GM19099 (cell line): ENCODE results near the gene TP53I13.
A peak's percentile ranks its signal among the peaks of the same experiment; 100 is the strongest.

Experiments
- POLR2A ChIP-seq: IDR thresholded peaks from 3 replicates; pipeline ENCODE4 v1.6.1; 2011; ENCODE audit warnings: low read depth; ENCODE audit not compliant: insufficient read length; ENCODE audit errors: extremely low read depth

TP53I13 gene

DNA sequence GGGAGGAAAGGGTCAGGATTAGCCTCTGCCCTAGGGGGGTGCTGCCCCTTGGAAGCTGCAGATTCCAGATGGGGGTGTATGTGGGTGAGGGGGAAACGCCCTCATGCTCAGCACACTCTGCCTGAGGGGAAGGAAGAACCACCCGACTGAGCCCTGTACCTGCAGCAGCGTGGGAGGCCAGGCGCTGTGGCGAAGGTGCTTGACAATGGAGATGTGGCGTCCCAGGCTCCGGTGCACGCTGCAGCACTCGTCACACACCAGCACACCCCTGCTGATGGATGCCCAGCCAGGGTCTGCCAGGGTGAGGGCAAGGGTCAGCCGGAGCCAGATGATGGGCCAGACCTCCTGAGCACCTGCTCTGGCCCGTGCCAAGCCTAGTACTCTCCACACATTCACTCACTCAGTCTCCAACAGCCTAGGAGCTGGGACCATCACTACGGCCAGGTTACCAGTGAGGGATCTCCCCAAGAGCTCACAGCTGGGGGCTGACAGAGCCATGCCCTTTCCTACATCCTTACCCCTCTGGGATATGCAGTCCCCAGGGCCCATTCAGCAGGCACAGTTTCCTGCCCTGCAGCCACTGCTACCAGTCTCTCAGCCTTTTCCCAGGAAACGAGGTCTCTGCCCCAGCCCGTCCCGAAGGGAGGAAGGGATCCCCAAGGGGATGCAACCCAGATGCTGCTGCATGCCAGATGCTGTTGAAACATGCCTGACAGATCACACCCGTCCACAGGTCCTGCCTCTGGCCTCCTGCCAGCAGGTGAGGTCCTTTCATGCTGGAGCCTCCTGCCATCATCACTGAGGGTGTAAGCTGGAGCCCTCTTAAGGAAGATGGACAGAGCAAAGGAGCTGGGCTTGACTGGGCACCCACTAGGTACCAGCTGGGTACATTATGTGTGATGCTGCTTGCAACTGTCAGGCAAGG lies 15.1 kb downstream of the TP53I13 start:
- TF ChIP-seq POLR2A, result no peak

DNA sequence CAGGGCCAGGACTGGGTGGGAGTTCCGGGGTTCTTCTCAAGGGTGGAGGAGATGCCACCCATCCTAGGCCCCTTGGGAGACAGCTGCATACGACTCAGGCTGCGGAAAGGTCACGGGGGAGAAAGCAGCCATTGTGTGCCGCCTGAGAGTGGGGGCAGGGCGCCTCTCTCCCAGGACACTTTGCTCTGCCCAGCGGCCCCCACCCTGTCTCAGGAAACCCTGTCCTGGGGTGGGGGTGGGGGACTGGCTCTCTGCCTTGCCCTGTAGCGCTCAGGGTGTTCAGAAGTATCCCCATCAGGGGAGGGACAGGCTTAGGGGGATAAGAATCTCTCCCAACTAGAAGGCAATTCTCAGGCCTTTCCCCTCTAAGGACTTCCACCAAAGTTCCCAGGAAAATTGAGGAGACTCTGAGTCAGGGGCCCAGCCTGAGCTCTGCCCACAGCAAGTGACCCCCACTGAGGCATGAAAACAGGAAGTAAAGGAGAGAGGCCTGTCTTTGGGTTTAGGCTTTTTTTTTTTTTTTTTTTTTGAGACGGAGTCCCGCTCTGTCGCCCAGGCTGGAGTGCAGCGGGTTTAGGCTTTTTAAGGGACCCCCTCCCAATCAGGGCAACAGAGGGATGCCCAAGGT lies 16.1 kb downstream of the TP53I13 start:
- no peak for TF ChIP-seq POLR2A

GRCh38 chr17:29585080-29585751 lies 16.7 kb downstream of the TP53I13 start:
- TF ChIP-seq POLR2A, result no peak

DNA sequence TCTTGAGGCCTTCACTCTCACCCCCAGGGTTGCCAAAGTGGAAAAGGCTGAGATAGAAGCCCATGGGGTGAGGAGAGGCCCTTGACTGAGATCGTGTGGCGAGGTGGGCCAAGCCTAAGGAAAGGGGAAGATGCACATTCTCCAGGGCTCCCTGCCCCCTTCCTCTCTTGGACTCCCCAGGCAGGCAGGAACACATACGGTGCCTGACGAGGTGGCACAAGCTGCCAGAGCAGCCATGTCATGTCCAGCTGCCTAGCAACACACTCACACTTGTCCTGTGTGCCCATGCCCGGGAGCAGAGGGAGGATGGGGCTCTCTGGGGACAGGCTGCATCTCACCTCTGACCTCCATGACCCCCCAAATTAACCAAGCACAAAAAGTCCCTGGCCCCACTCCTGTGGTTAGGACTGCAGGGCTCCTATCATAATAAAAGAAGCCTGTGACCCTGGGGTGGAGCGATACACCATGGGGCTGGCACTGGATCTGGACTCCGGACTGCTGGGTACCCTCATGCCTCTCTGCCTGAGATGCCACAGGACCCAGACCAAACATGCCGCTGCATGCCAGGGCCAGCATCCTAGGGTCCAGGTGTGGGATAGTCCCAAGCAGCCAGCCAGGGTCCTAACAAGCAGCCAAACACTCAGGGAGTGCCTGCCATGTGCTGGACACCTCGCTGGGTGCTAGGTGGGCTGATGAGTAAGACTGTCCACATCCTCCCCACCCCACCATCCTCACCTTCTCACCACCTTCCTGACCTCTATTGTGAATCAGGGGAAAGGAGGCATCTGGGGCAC lies 18.4 kb downstream of the TP53I13 start:
- TF ChIP-seq POLR2A, result no peak

GRCh38 chr17:29587591-29587990 lies 19.1 kb downstream of the TP53I13 start:
- TF ChIP-seq POLR2A, result no peak

DNA sequence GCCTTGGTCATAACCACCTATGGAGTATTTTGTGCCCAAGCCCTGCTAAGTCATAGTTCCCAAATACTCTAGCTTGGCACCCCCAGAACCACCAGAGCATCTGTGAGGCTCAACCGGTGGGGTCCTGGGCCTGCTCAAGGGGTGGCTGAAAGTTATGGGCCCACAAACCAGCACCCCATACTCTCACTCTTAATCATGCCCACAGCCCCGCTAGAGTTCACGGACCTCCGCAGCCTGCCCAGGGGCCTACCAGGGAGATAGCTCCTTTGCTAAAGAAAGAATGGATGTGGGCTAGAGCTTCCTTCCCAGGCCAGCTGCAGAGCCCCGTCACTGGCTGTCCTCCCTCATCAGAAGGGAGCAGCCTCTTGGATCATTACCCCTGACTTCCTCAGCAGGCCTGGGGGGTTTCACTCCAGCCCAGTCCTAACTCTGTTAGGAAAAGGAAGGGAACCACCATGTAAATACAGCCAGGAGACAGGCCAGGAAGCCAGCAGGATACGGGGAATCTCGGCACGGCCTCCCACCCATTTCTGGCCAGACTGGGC lies 19.6 kb downstream of the TP53I13 start:
- TF ChIP-seq POLR2A, result no peak

- no peak for TF ChIP-seq POLR2A
These were observed 20.3 kb downstream of the TP53I13 start for GRCh38 chr17:29588562-29589411.

DNA sequence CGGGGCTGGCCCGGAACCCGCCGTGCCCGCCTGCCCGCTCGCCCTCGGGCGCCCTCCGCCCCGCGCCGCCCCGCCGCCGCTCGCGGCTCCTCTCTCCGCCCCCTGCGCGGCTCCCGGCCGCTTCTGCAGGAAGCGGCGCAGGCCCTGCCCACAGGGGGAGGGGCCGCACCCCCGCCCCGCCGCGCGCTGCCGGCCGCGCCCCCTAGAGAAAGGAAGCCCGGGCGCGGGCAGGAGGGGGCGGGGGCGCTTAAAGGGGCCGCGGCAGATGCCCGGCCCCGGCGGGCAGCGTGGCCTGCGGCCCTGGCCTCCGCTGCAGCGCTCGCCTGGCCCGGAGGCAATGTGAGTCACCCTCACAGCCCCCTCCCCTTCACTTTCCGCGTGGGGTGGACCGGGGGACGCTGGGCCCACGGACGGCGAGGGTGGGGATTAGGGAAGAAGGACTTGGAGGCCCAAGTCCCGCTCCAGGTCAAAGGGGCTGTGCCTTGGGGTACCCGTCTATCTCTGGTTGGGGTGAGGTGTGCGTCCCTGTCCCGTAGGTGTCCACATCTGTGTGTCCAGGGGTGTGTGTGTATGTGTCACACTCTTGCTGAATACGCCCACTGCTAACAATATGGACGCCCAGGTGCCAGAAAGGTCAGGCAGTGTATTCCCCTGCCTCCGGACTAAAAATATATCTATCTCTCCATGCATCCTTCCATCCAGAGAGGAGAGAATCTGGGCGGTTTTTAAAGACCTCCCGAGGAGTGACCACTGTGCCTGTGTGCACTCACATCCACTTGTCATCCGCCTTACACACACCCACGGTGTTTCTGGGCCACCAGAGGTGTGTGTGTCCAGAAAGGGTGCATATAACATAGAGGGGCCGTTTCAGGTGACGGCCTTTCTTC lies 21.3 kb downstream of the TP53I13 start, which contains the start of gene GIT1:
TSS of gene GIT1 (minus strand) at position 125 of the 887 bp plus-strand sequence. CDS start 270 bp downstream, outside the sequence.
- TF ChIP-seq POLR2A, result peak; percentile 61

GRCh38 chr17:29590411-29591145 lies 22.1 kb downstream of the TP53I13 start:
- TF ChIP-seq POLR2A, result no peak

- TF ChIP-seq POLR2A, result no peak
These were observed 22.7 kb downstream of the TP53I13 start for GRCh38 chr17:29591146-29591736.

DNA sequence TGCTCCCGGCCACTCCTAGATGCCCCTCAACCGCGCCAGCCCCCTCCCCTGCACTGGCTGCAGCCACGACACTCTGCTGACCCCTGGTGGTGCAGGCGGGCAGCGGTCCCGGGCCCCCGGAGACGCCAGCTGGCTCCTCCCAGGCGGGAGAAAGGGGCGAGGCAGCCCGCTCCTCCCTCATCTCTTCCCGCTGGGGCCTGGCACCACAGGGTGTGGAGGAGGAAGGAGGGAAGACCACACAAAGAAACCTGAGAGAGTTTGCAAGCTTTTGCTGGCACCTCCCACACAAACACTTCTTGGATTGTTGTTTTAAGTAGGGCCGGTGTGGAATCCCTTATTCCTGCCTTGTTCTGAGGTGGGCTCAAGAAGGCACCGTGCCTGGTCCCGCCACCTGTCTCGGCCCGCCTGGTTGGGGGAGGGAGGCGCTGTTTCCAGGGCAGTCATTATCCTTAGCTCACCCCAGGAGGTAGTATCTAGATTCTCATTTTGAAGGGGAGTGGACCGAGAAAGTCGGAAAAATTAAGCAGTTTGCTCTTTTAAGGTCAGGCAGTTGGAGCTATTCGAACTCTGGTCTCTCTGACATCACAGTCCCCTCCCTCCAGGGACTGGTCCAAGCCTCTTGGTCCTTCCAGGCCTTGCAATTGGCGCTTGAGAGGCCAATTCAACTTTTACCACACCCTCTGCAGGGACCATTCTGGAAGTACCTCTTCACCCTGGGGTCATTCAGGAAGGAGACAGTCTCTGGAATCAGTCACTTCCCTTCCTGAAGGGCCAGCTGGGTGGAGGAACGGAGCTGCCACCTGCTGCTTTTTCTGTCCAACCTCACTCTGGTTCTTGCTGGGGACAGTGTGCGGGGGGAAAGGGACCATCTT lies 23.5 kb downstream of the TP53I13 start:
- TF ChIP-seq POLR2A, result peak; percentile 11
